HFF-Myc (cell line): ENCODE results near the gene HLA-G.

Experiments
- DNase-seq: peaks from one replicate; pipeline ENCODE4 v3.0.0-alpha.2; 2011; ENCODE audit warnings: low read depth; ENCODE audit errors: extremely low read depth
- H3K4me3 ChIP-seq: replicated peaks from 2 replicates; pipeline ENCODE4 v1.5.1; 2011; ENCODE audit warnings: low read depth, mild to moderate bottlenecking, control low read depth, low read length
- TF ChIP-seq, protein P1 (sequence below): IDR thresholded peaks from 2 replicates; pipeline ENCODE4 v1.5.1; 2012; ENCODE audit warnings: mild to moderate bottlenecking, low read depth, low read length, control low read depth; ENCODE audit errors: missing control alignments

HLA-G gene

DNA sequence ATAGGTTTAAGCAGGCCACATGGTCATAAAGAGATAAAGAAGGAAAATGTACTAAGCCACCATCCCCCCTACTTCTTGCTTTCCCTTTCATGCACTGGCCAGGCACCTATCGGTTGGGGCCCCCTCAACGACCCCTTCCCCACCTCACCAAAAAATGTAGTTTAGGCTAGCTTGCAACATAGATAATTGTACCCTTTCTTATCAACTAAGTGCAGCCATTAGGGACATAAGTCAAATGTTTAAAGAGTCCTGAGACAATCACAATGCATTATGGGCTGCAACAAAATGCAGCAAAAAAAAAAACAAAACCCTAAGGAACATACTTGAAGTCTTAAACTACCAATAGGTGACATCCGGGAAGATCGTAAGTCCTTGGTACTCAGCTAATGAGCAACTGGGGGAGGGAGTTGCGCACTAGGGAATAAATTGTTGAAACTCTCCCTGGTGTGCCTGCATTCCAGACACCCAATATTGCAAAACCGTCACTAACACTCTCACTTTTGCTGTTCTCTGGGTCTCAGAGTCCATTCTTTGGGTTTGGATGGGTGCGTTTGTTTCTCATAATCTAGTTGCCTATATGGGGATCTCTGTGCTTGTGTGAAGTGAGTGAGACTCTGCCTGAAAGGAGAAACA is 12.4 kb upstream of the HLA-G start:
- TF ChIP-seq, protein P1, sequence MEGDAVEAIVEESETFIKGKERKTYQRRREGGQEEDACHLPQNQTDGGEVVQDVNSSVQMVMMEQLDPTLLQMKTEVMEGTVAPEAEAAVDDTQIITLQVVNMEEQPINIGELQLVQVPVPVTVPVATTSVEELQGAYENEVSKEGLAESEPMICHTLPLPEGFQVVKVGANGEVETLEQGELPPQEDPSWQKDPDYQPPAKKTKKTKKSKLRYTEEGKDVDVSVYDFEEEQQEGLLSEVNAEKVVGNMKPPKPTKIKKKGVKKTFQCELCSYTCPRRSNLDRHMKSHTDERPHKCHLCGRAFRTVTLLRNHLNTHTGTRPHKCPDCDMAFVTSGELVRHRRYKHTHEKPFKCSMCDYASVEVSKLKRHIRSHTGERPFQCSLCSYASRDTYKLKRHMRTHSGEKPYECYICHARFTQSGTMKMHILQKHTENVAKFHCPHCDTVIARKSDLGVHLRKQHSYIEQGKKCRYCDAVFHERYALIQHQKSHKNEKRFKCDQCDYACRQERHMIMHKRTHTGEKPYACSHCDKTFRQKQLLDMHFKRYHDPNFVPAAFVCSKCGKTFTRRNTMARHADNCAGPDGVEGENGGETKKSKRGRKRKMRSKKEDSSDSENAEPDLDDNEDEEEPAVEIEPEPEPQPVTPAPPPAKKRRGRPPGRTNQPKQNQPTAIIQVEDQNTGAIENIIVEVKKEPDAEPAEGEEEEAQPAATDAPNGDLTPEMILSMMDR, result no peak
- no peak for DNase-seq
- no peak overlapping the region for H3K4me3 ChIP-seq

DNA sequence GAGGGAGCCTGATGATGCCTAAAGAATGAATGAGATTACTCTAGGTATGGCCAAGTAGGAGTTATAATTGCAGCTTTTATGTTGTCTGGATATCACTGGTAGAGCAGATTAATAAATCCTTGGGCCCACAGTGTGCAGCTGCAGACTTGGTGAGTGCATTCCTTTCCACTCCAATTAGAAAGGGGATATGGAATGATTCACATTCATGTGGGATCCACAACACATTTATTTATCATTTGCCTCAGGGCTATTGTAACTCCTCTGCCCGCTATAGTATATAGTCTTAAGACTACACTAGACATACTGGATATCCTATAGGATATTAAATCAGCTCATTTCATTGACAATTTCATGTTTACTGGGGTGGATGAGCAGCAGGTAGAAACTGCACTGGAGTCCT is 11.6 kb upstream of the HLA-G start:
- TF ChIP-seq, protein P1, result no peak
- no peak overlapping the region for H3K4me3 ChIP-seq
- DNase-seq, result no peak

DNA sequence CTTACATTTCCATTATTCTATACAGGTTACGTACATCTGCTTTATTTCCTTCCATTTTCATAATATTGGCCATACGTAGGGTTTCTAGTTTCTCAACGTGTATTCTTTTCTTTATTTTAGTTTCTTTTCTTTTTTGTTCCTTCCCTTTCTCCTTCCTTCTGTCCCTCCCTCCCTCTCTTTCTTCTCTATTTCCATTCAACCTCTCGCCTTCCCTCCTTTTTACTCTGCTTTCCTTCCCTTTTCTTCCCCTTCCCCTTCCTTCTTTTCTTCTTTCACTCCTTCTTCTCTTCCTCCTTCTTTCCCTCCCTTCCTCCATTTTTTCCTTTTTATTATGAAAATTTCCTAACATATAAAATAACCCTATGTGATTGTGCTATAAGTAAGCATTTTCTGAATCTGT is 8.7 kb upstream of the HLA-G start:
- no peak for DNase-seq
- TF ChIP-seq, protein P1, result no peak

DNA sequence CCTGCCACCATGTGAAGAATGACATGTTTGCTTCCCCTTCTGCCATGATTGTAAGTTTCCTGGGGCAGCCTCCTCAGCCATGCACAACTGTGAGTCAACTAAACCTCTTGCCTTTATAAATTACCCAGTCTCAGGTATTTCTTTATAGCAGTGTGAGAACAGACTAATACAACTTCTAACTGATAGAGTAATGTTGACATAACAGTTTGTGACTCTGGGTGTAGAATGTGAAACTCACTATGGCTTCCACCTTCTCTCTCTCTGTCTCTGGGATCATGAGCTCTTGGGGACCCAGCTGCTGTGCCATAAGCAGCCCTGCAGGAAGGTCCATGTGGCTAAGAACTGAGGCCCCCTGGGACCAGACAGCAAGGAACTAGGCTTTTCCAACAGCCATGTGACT is 3.5 kb upstream of the HLA-G start:
- H3K4me3 ChIP-seq, result no peak overlapping the region
- DNase-seq, result no peak
- TF ChIP-seq, protein P1, result no peak

More for the DNA sequence above, 8.7 kb upstream of the HLA-G start:
- H3K4me3 ChIP-seq, result no peak overlapping the region

DNA sequence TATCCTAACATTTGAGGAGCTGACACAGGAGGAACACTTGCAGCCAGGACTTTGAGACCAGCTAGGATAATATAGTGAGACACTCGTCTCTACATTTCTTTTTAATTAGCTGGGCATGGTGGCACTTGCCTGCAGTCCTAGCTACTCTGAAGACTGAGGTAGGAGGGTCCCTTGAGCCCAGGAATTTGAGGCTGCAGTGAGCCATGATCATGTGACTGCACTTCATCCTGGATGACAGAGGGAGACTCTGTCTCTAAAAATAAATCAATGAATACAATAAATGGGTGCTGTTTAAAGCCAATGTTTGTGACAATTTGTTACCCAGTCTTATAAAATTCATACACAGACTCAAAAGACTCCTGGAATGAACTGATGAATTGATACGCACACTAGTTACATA is 1.8 kb upstream of the HLA-G start:
- no peak overlapping the region for H3K4me3 ChIP-seq
- TF ChIP-seq, protein P1, result no peak
- no peak for DNase-seq

DNA sequence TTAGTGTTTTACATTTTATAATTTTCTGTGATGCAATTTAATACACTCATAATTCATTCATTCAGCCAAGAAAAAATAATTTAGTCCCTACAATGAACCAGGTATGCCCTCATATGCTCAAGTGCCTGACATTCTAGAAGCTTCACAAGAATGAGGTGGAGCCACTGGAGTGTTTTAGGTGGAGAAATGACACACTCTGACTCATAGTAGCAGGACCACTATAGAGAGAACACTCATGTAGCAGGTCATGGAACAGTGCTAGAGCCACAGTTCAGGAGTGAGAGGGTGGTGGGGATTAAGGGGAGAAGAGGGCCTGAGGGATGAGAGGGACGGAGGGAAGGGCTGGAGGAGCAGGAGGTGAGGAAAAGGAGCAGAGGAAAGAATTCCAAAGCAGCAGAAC is 1.4 kb upstream of the HLA-G start:
- TF ChIP-seq, protein P1, result no peak
- DNase-seq, result no peak
- no peak overlapping the region for H3K4me3 ChIP-seq

DNA sequence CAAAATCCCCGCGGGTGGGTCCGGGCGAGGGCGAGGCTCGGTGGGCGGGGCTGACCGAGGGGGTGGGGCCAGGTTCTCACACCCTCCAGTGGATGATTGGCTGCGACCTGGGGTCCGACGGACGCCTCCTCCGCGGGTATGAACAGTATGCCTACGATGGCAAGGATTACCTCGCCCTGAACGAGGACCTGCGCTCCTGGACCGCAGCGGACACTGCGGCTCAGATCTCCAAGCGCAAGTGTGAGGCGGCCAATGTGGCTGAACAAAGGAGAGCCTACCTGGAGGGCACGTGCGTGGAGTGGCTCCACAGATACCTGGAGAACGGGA is 809 bp downstream of the HLA-G start:
- no peak for DNase-seq
- TF ChIP-seq, protein P1, result no peak
- no peak overlapping the region for H3K4me3 ChIP-seq
